Astrocyte of the spinal cord (primary cell): ENCODE results near the gene H1-8.

Experiments used
- DNase-seq: peaks from one replicate; pipeline ENCODE4 v3.0.0; 2011; ENCODE audit warnings: low read depth, low spot score
- H3K4me3 ChIP-seq: 2 replicates; pipeline ENCODE4 v1.5.1; 2011; ENCODE audit warnings: low read depth, mild to moderate bottlenecking, low read length, moderate library complexity
- in situ Hi-C: cut with HindIII; loops from 2 replicates; pipeline ENCODE4 v1.10.0; 2017; ENCODE audit warnings: low sequenced_read_pairs
- TF ChIP-seq, protein P1 (sequence below): IDR thresholded peaks from 2 replicates; pipeline ENCODE4 v1.5.1; 2012; ENCODE audit warnings: low read depth, mild to moderate bottlenecking, low read length, inconsistent platforms

H1-8 gene

GRCh38 chr3:129517516-129517915 lies 25.5 kb upstream of the H1-8 start:
- TF ChIP-seq, protein P1, sequence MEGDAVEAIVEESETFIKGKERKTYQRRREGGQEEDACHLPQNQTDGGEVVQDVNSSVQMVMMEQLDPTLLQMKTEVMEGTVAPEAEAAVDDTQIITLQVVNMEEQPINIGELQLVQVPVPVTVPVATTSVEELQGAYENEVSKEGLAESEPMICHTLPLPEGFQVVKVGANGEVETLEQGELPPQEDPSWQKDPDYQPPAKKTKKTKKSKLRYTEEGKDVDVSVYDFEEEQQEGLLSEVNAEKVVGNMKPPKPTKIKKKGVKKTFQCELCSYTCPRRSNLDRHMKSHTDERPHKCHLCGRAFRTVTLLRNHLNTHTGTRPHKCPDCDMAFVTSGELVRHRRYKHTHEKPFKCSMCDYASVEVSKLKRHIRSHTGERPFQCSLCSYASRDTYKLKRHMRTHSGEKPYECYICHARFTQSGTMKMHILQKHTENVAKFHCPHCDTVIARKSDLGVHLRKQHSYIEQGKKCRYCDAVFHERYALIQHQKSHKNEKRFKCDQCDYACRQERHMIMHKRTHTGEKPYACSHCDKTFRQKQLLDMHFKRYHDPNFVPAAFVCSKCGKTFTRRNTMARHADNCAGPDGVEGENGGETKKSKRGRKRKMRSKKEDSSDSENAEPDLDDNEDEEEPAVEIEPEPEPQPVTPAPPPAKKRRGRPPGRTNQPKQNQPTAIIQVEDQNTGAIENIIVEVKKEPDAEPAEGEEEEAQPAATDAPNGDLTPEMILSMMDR, result no peak
- in situ Hi-C loops, result no loop called here
- DNase-seq, result no peak
- no peak overlapping the region for H3K4me3 ChIP-seq

DNA sequence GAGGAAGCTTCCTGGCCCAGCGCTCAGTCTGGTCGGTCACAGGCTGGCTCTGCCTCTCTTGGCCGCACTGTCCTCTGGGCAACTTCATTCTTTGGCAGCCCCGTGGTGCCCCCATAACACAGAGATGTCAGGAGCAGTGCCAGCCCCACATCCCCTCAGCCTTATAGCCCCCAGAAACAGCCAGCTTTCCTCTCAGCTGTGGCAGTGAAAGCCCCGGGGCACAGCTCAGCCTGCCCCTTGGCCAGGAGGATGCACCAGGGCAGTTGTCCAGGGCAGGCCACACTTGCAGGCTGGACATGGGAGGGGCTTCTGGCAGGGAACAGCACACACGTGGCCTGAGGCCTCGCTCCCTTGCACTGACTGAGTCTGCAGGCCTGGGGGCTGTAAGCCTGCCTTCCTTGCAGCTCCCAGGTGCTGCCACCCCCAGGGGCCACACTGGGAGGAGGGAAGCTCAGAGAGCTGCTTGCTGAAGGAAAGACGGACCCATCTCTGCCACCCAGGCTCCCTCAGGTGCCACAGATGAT lies 24.9 kb upstream of the H1-8 start:
- in situ Hi-C loops, result no loop called here

GRCh38 chr3:129518581-129518980 lies 24.4 kb upstream of the H1-8 start:
- TF ChIP-seq, protein P1, result no peak
- in situ Hi-C loops, result no loop called here
- no peak overlapping the region for H3K4me3 ChIP-seq
- no peak for DNase-seq

More for the DNA sequence above, 24.9 kb upstream of the H1-8 start:
- no peak overlapping the region for H3K4me3 ChIP-seq
- TF ChIP-seq, protein P1, result no peak
- no peak for DNase-seq

DNA sequence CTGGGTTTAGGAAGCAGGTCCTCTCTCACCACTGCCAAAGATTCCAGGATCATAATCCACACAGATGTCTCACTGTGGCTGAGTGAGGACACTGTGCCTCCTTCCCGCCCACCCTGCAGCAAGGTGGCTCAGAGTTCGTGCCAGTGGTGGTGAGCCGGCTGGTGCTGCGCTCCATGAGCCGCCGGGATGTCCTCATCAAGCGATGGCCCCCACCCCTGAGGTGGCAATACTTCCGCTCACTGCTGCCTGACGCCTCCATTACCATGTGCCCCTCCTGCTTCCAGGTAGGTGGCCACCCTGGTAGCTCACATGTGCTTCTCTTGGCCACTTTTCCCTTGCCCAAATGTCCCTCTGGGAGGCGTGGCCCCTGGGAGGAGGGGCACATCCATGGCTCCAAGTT lies 23.5 kb upstream of the H1-8 start:
- no peak overlapping the region for H3K4me3 ChIP-seq
- TF ChIP-seq, protein P1, result no peak
- in situ Hi-C loops, result no loop called here
- no peak for DNase-seq

DNA sequence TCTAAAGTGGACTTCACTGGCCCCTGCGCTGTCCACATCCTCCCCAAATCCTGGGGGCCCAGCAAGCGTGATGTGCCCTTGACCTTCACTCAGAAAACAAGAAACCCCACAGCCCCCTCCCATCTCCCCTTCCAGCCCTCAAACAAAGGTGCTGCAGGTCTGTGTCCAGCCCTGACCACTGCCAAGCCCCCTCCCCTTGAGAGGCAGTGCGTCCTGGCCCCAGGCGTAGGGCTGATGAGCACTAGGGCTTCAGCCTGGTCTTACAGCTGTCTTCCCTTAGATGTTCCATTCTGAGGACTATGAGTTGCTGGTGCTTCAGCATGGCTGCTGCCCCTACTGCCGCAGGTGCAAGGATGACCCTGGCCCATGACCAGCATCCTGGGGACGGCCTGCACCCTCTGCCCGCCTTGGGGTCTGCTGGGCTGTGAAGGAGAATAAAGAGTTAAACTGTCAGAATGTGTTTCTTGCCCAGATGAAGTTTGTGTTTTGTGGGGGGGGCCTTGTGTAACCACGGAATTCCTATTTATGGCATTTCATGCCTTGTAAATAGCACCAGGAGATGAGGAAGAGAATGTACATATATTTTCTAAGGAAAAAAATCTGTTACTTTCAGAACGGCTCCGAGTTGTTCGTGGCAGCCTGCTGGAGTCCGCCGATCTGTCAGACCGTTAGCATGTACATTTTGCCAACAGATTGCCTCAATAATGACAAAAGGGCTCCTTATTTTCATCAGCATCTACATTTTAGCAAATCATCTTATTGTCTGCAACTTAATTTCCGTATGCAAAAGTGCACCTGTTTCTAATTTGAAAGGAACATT lies 22.9 kb upstream of the H1-8 start:
- in situ Hi-C loops, result no loop called here

GRCh38 chr3:129520960-129521359 lies 22.0 kb upstream of the H1-8 start:
- DNase-seq, result no peak
- TF ChIP-seq, protein P1, result no peak
- in situ Hi-C loops, result no loop called here
- H3K4me3 ChIP-seq, result no peak overlapping the region

More for the DNA sequence above, 22.9 kb upstream of the H1-8 start:
- H3K4me3 ChIP-seq, result no peak overlapping the region
- DNase-seq, result no peak
- TF ChIP-seq, protein P1, result no peak
